Esophagus muscularis mucosa (tissue), 3 donors: ENCODE measurements around the gene AIP.

ENCODE experiments used
- POLR2A ChIP-seq: fragments of 450-650 bp; IDR thresholded peaks from one replicate; pipeline ENCODE4 v1.6.1; 2017; ENCODE audit warnings: antibody characterized with exemption, moderate library complexity, mild to moderate bottlenecking, low read depth
- TF ChIP-seq, protein P1 (sequence below), 3 experiments: fragments of 200-600 bp in 2 of 3; fragments of 450-650 bp in 1 of 3; sonication (generic) in 2 of 3; IDR thresholded peaks; one replicate each; pipeline ENCODE4 v1.5.1; 2017 to 2019; ENCODE audit warnings: antibody characterized with exemption in 3 of 3, mild to moderate bottlenecking in 2 of 3, moderate library complexity in 1 of 3

GRCh38 chr11:67464411-67465188, 18.2 kb upstream of the AIP start:
- TF ChIP-seq, protein P1, sequence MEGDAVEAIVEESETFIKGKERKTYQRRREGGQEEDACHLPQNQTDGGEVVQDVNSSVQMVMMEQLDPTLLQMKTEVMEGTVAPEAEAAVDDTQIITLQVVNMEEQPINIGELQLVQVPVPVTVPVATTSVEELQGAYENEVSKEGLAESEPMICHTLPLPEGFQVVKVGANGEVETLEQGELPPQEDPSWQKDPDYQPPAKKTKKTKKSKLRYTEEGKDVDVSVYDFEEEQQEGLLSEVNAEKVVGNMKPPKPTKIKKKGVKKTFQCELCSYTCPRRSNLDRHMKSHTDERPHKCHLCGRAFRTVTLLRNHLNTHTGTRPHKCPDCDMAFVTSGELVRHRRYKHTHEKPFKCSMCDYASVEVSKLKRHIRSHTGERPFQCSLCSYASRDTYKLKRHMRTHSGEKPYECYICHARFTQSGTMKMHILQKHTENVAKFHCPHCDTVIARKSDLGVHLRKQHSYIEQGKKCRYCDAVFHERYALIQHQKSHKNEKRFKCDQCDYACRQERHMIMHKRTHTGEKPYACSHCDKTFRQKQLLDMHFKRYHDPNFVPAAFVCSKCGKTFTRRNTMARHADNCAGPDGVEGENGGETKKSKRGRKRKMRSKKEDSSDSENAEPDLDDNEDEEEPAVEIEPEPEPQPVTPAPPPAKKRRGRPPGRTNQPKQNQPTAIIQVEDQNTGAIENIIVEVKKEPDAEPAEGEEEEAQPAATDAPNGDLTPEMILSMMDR (IDR thresholded peaks at IDR 0.05): peak in 1 of 3 experiments; percentile 1
- TF ChIP-seq POLR2A: no peak
